Duodenal mucosa (tissue), 2 donors: Measurements from ENCODE around the gene SKAP1.

Experiments
- H3K27ac ChIP-seq: one replicate; pipeline ENCODE4 v1.7.0; 2013; ENCODE audit warnings: low read depth, low read length
- H3K27me3 ChIP-seq, 2 donors: one replicate each; pipeline ENCODE4 v1.7.0; 2013; ENCODE audit warnings: low read length in 2 of 2, control low read depth in 1 of 2; ENCODE audit not compliant: insufficient read depth in 2 of 2, control insufficient read depth in 1 of 2
- H3K36me3 ChIP-seq, 2 donors: one replicate each; pipeline ENCODE4 v1.7.0; 2013; ENCODE audit warnings: low read length in 2 of 2, control low read depth in 1 of 2; ENCODE audit not compliant: insufficient read depth in 2 of 2, control insufficient read depth in 1 of 2
- H3K4me1 ChIP-seq, 2 donors: one replicate each; pipeline ENCODE4 v1.7.0; 2013; ENCODE audit warnings: low read length in 2 of 2, control low read depth in 1 of 2; ENCODE audit not compliant: insufficient read depth in 2 of 2, control insufficient read depth in 1 of 2
- H3K4me3 ChIP-seq, 2 donors: one replicate each; pipeline ENCODE4 v1.7.0; 2013; ENCODE audit warnings: low read length in 2 of 2, low read depth in 1 of 2
- H3K9ac ChIP-seq, 2 donors: one replicate each; pipeline ENCODE4 v1.7.0; 2013; ENCODE audit warnings: low read length in 2 of 2, low read depth in 1 of 2
- H3K9me3 ChIP-seq, 2 donors: one replicate each; pipeline ENCODE4 v1.7.0; 2013; ENCODE audit warnings: low read length in 2 of 2, control low read depth in 1 of 2; ENCODE audit not compliant: control insufficient read depth in 1 of 2

SKAP1 gene

GRCh38 chr17:48095611-48096010, 334.4 kb downstream of the SKAP1 start:
- Histone ChIP-seq H3K9me3 (no peaks in the 10 kb centered on the region), H3K9ac (no peak overlapping the region), H3K4me3 (no peak overlapping the region), H3K4me1 (peaks cover 6% of the 10 kb centered on the region in 2 donors), H3K36me3 (no peaks in the 10 kb centered on the region), H3K27ac (no peak overlapping the region), H3K27me3 (no peaks in the 10 kb centered on the region)

GRCh38 chr17:48093341-48094045, 336.5 kb downstream of the SKAP1 start:
- Histone ChIP-seq H3K4me3 (no peak overlapping the region), H3K9me3 (no peaks in the 10 kb centered on the region), H3K4me1 (no peaks in the 10 kb centered on the region), H3K27me3 (no peaks in the 10 kb centered on the region), H3K9ac (no peak overlapping the region), H3K27ac (no peak overlapping the region), H3K36me3 (no peaks in the 10 kb centered on the region)

GRCh38 chr17:48084932-48085331, 345.1 kb downstream of the SKAP1 start:
- Histone ChIP-seq H3K27ac (no peak overlapping the region), H3K4me3 (no peak overlapping the region), H3K27me3 (no peaks in the 10 kb centered on the region), H3K9ac (no peak overlapping the region), H3K36me3 (no peaks in the 10 kb centered on the region), H3K9me3 (no peaks in the 10 kb centered on the region), H3K4me1 (peaks cover 2 to 7% of the 10 kb centered on the region in 2 donors)
